Panc1 (cell line): ENCODE measurements around the gene NRROS.

Experiments used
- CTCF ChIP-seq: fragments of 450-650 bp; IDR thresholded peaks from 2 replicates; pipeline ENCODE4 v1.5.1; 2017; ENCODE audit warnings: mild to moderate bottlenecking
- POLR2AphosphoS5 ChIP-seq: IDR thresholded peaks from 2 replicates; pipeline ENCODE4 v1.6.1; 2012; ENCODE audit warnings: mild to moderate bottlenecking, low read depth, low read length, moderate library complexity
- REST ChIP-seq, 2 experiments: IDR thresholded peaks; 2 replicates each; pipeline ENCODE4 v1.6.1; 2011 to 2012; ENCODE audit warnings: low read depth in 2 of 2, control low read depth in 1 of 2, low read length in 1 of 2, mild to moderate bottlenecking in 1 of 2, moderate library complexity in 1 of 2; ENCODE audit not compliant: insufficient read depth in 1 of 2

- TF ChIP-seq CTCF: no peak
- TF ChIP-seq POLR2AphosphoS5: no peak
- TF ChIP-seq REST (IDR thresholded peaks at IDR 0.05; ENCODE audit: insufficient read depth in 1 of 2, low read depth in 2 of 2, low read length in 1 of 2): no peak
These were observed 16.0 kb downstream of the NRROS start for GRCh38 chr3:196655496-196655895.
